HG03558 (cell line): ENCODE measurements around the gene TMBIM1.

Source experiments
- ATAC-seq: cut with Tn5 transposase; IDR thresholded peaks from one replicate; pipeline ENCODE4 v1.9.1; 2021; ENCODE audit warnings: moderate number of reproducible peaks; ENCODE audit not compliant: unreplicated experiment; ENCODE audit errors: extremely low read depth

Gene TMBIM1

GRCh38 chr2:218294430-218295022 lies 2.2 kb upstream of the TMBIM1 start:
- no peak for ATAC-seq

GRCh38 chr2:218293715-218294429 lies 1.6 kb upstream of the TMBIM1 start:
- no peak for ATAC-seq

DNA sequence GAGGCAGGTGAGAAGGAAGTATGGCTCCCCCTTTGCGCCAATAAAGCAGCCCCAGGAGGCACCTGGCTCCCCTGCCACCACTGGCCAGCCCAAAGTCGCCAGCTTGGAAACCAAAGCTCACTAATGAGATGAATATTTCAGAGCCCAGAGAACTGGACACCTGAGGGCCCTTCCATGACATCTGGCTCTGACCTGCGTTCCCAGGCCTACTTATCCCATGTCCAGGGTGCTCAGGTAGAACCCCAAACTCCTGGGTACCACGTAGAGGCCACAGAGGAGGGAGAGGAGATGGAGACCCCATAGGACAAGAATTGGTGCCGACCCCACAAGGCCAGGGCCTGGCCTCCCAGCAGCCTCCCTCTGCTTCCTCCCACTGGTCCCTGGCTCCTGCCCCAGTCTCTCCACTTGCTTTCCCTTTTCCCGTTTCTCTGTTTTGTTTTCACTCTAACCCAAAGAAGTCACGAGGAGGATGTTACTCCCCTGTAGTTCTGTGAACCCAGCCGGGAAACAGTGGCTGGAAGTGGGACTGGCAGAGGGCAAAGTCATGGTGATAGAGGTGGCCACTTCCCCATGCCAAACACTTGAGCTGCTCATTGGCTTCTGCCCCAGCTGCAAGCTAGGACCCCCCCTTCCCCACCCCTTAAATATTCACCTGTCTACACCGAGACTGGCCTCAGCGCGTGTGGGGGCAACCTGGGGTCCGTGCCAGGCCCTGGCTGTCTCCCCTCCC lies 820 bp downstream of the TMBIM1 start:
- no peak for ATAC-seq

- ATAC-seq: peak; percentile 35
These were observed 1.7 kb downstream of the TMBIM1 start for GRCh38 chr2:218290316-218291261.

- ATAC-seq: no peak
These were observed 2.5 kb downstream of the TMBIM1 start for GRCh38 chr2:218289639-218290315.

DNA sequence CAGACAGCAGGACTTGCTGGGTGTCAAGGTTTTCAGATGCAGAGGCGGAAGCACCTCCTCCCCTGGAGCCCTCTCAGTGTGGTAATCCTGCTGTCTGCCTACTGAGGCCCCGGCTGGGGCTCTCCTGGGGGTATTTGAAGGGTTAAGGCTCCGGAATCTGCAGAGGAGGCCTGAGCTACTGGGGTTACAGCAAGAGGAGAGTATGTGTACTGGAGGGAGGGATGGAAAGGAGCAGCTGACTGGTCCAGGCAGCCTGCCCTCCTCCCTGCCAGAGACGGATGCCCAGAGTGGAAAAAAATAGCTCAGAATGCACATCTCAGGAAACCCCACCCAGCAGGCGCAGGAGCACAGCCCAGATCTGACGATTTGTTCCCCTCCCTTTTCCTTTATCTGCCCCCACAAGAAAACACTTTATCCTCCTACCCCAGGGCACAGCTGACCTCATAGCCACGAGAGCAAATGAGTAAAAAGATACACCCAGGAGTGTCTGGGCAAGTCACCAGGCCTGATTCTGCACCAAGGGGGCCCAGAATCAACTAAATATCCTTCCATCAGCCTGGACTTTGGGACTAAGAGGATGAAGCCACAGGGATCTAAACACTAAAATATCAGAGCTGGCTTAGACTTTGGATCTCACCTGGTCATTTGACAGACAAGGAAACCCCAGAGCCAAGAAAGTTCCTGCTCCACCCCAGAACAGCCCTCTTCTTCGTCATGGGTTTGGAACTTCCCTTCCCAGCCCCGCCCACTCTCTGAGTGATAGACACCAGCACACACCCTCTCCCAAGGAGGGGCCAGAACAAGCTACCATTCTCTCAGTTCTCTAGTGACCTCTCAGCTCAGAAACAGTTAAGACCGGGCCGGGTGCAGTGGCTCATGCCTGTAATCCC lies 5.5 kb downstream of the TMBIM1 start:
- peak; percentile 45 for ATAC-seq

GRCh38 chr2:218285604-218286003 lies 6.7 kb downstream of the TMBIM1 start:
- no peak for ATAC-seq

GRCh38 chr2:218284106-218284811 lies 8.0 kb downstream of the TMBIM1 start:
- peak; percentile 35 for ATAC-seq

- ATAC-seq: no peak
These were observed 9.9 kb downstream of the TMBIM1 start for GRCh38 chr2:218282173-218282991.

DNA sequence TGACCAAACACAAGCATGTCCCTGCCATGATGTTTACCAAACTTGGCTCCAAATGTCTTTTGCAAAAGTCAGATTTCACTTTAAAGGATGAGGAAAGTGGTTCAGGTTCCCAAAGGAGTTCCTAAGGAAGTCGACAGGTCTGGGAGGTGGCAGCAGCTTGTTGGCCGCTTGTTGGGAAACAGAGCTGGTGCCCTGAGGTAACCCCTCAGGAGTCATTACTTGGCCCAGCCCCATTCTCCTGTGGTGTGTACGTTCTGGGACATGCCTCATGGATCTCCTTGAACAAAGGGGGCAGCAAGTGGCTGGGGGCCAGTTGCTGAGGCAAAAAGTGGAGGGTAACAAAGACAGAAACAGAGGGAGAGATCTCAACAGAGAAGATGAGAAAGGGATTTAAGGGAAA lies 10.9 kb downstream of the TMBIM1 start:
- no peak for ATAC-seq

DNA sequence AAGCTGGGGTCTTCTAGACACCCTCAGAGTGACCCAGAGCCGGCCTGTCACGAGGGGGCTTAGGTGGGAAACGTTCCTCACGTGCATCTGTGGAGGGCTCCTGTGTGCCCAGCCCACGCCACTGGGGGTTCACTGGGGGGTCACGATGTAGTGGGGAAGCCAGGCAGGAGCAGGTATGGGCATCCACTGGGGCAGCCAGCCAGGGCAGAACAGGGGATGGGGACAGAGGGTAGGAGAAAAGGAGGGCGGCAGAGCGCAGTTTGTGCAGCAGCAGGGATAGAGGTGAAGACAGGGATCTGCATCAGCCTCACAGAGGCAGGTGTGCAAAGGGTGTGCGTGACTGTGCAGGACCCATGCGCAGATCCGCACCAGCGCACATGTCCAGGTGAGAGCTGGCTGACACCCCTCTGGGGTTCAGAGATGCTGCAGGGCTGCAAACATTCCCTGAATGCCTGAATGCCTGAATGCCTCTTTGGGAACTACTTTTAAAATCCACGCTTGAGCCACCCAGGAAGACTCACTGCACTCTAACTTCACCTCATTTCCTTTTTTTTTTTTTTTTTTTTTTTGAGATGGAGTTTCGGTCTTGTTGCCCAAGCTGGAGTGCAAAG lies 11.9 kb downstream of the TMBIM1 start:
- ATAC-seq: no peak

- ATAC-seq: no peak
These were observed 13.6 kb downstream of the TMBIM1 start for GRCh38 chr2:218278531-218279360.

- no peak for ATAC-seq
These were observed 14.4 kb downstream of the TMBIM1 start for GRCh38 chr2:218277921-218278320.

- ATAC-seq: no peak
These were observed 15.1 kb downstream of the TMBIM1 start for GRCh38 chr2:218276986-218277755.

DNA sequence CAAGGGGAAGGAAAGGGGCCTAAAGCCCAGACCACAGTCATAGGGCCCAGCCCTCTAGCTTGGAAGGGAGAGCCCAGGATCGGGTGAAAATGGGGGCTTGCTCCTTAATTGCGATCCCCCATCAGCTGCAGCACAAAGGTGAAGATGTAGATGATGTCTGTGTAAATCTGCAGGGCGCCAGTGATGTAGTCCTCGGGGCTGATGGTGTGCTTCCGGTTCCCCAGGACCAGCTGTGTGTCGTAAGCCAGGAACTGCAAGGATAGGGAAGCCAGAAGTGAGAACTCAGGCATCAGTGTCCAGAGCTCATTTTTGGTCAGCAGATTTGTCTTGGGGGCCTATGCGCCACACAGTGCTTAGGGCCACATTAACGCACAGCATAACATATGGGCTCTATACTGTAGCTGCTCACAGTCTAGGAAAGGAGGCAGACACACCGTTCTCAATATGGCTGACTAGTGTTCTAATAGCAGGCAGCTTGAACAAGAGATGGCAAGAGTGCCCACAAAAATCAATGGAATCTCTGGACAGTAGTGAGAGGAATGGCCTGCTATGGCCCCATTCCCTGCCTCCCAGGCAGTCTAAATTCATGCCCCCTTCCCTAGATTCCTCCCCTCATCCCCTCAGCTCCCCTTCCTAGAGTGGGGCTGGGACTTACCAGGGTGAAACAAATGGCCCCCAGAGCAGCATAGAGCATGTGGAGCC lies 16.8 kb downstream of the TMBIM1 start:
- no peak for ATAC-seq
